ENCODE data around the gene MBD6. TPM values are rescaled to one million over a fixed set of nuclear protein-coding genes. Genes with fewer than 3 reads are reported as not detected.

MBD6 gene
- polyA plus RNA-seq, 3 donors: 2.4 to 47.7 (median 2.6) TPM

- H3K36me3 ChIP-seq (replicated peaks in 1 of 2; ENCODE audit: control insufficient read depth in 1 of 2, insufficient read depth in 2 of 2, low read length in 2 of 2): peaks cover 93 to 97% of the 10 kb centered on the region in 2 donors
- WGBS (ENCODE audit: insufficient coverage): 100% methylated on average over 2 of the region's 10 CpGs
- peaks cover 36% of the 10 kb centered on the region for H3K79me2 ChIP-seq (ENCODE audit: insufficient read depth, low read length)
- no peak overlapping the region for H3K9ac ChIP-seq (ENCODE audit: insufficient read depth, low read length, poor library complexity, severe bottlenecking)
- no peak for DNase-seq
- Mint-ChIP-seq H3K9me3 (peaks cover 0 to 2% (median 0%) of the 10 kb centered on the region in 7 donors), H3K4me3 (no peak overlapping the region), H3K4me1 (peaks cover 12% of the 10 kb centered on the region), H3K27me3 (ENCODE audit: low read depth in 3 of 3) (no peaks in the 10 kb centered on the region), H3K36me3 (peaks cover 79 to 98% of the 10 kb centered on the region in 2 donors), H3K27ac (peak overlapping the region in 4 of 7 donors; percentile 68 to 85 (median 76))
- no peaks in the 10 kb centered on the region for H3K27me3 ChIP-seq (ENCODE audit: control insufficient read depth in 2 of 2, insufficient read depth in 2 of 2, low read length in 2 of 2)
- H3K4me2 ChIP-seq (replicated peaks; ENCODE audit: extremely low read depth, low read length, poor library complexity, severe bottlenecking): no peak overlapping the region
- no peak overlapping the region for H2AFZ ChIP-seq (ENCODE audit: insufficient read depth, low read depth, low read length, poor library complexity, severe bottlenecking)
- no peaks in the 10 kb centered on the region for H3K9me3 ChIP-seq (replicated peaks in 1 of 2; ENCODE audit: control insufficient read depth in 1 of 2, insufficient read depth in 1 of 2, low read length in 2 of 2)
- H3K27ac ChIP-seq (ENCODE audit: low read depth in 1 of 2, low read length in 2 of 2): peak overlapping the region in 1 of 2 donors; percentile 41
- H3K4me3 ChIP-seq (replicated peaks in 1 of 3; ENCODE audit: low read depth in 2 of 3, low read length in 3 of 3): no peak overlapping the region
- TF ChIP-seq, protein P1, sequence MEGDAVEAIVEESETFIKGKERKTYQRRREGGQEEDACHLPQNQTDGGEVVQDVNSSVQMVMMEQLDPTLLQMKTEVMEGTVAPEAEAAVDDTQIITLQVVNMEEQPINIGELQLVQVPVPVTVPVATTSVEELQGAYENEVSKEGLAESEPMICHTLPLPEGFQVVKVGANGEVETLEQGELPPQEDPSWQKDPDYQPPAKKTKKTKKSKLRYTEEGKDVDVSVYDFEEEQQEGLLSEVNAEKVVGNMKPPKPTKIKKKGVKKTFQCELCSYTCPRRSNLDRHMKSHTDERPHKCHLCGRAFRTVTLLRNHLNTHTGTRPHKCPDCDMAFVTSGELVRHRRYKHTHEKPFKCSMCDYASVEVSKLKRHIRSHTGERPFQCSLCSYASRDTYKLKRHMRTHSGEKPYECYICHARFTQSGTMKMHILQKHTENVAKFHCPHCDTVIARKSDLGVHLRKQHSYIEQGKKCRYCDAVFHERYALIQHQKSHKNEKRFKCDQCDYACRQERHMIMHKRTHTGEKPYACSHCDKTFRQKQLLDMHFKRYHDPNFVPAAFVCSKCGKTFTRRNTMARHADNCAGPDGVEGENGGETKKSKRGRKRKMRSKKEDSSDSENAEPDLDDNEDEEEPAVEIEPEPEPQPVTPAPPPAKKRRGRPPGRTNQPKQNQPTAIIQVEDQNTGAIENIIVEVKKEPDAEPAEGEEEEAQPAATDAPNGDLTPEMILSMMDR (IDR thresholded peaks at IDR 0.05): no peak
- H4K20me1 ChIP-seq (ENCODE audit: insufficient read depth, low read length): peaks cover 75% of the 10 kb centered on the region
- intact Hi-C loops (cut with micrococcal nuclease): no loop called here
- peaks cover 7 to 15% of the 10 kb centered on the region in 2 donors for H3K4me1 ChIP-seq (ENCODE audit: control insufficient read depth in 1 of 2, insufficient read depth in 2 of 2, low read length in 2 of 2)
Measured at GRCh38 chr12:57528831-57529555, 6.4 kb downstream of the MBD6 start.

GRCh38 chr12:57529831-57530230 is 7.2 kb downstream of the MBD6 start:
- no CpG with 5 or more reads among the region's 6 CpGs for WGBS (ENCODE audit: insufficient coverage)
- Histone ChIP-seq H3K9ac (ENCODE audit: insufficient read depth, low read length, poor library complexity, severe bottlenecking) (no peak overlapping the region), H3K27me3 (ENCODE audit: control insufficient read depth in 2 of 2, insufficient read depth in 2 of 2, low read length in 2 of 2) (no peaks in the 10 kb centered on the region), H3K79me2 (ENCODE audit: insufficient read depth, low read length) (peaks cover 28% of the 10 kb centered on the region), H3K4me1 (ENCODE audit: control insufficient read depth in 1 of 2, insufficient read depth in 2 of 2, low read length in 2 of 2) (peaks cover 0 to 7% of the 10 kb centered on the region in 2 donors), H3K27ac (ENCODE audit: low read depth in 1 of 2, low read length in 2 of 2) (peak overlapping the region in 1 of 2 donors; percentile 49), H4K20me1 (ENCODE audit: insufficient read depth, low read length) (peaks cover 67% of the 10 kb centered on the region), H3K9me3 (replicated peaks in 1 of 2; ENCODE audit: control insufficient read depth in 1 of 2, insufficient read depth in 1 of 2, low read length in 2 of 2) (no peaks in the 10 kb centered on the region), H3K36me3 (replicated peaks in 1 of 2; ENCODE audit: control insufficient read depth in 1 of 2, insufficient read depth in 2 of 2, low read length in 2 of 2) (peaks cover 92 to 99% of the 10 kb centered on the region in 2 donors), H2AFZ (ENCODE audit: insufficient read depth, low read depth, low read length, poor library complexity, severe bottlenecking) (no peak overlapping the region), H3K4me2 (replicated peaks; ENCODE audit: extremely low read depth, low read length, poor library complexity, severe bottlenecking) (no peak overlapping the region), H3K4me3 (replicated peaks in 1 of 3; ENCODE audit: low read depth in 2 of 3, low read length in 3 of 3) (no peak overlapping the region)
- TF ChIP-seq, protein P1 (IDR thresholded peaks at IDR 0.05): no peak
- no peak overlapping the region for H3K4me3 Mint-ChIP-seq
- H3K9me3 Mint-ChIP-seq: peaks cover 0 to 2% (median 0%) of the 10 kb centered on the region in 7 donors
- intact Hi-C loops (cut with micrococcal nuclease): no loop called here
- no peaks in the 10 kb centered on the region for H3K27me3 Mint-ChIP-seq (ENCODE audit: low read depth in 3 of 3)
- DNase-seq: no peak
- H3K36me3 Mint-ChIP-seq: peaks cover 81 to 98% of the 10 kb centered on the region in 2 donors
- peaks cover 3% of the 10 kb centered on the region for H3K4me1 Mint-ChIP-seq
- H3K27ac Mint-ChIP-seq: peak overlapping the region in 5 of 7 donors; percentile 32 to 72 (median 68)

Measured in CD14-positive monocyte (primary cell).